ENCODE measurements around the gene NUBP2.
A peak's percentile ranks its signal among the peaks of the same experiment; 100 is the strongest.

The NUBP2 gene

GRCh38 chr16:1820946-1821290 is 38.2 kb downstream of the NUBP2 start:
- no peak for DNase-seq
- TF ChIP-seq POLR2A (IDR thresholded peaks at IDR 0.05; ENCODE audit: low read length) (no peak), GATA1 (IDR thresholded peaks at IDR 0.05; ENCODE audit: low read depth, low read length) (no peak)

- TF ChIP-seq GATA1 (IDR thresholded peaks at IDR 0.05; ENCODE audit: low read depth, low read length) (no peak), POLR2A (IDR thresholded peaks at IDR 0.05; ENCODE audit: low read length) (no peak)
- DNase-seq: no peak
These were observed 39.3 kb downstream of the NUBP2 start for GRCh38 chr16:1821861-1822611.

- TF ChIP-seq POLR2A (IDR thresholded peaks at IDR 0.05; ENCODE audit: low read length): no peak
- TF ChIP-seq GATA1 (IDR thresholded peaks at IDR 0.05; ENCODE audit: low read depth, low read length): no peak
- DNase-seq: no peak
These were observed 40.0 kb downstream of the NUBP2 start for GRCh38 chr16:1822801-1823200.

GRCh38 chr16:1823821-1824220 is 41.1 kb downstream of the NUBP2 start:
- DNase-seq: peak; percentile 70 to 77
- no peak for TF ChIP-seq GATA1 (IDR thresholded peaks at IDR 0.05; ENCODE audit: low read depth, low read length)
- no peak for TF ChIP-seq POLR2A (IDR thresholded peaks at IDR 0.05; ENCODE audit: low read length)

- DNase-seq: no peak
- TF ChIP-seq POLR2A (IDR thresholded peaks at IDR 0.05; ENCODE audit: low read length) (no peak), GATA1 (IDR thresholded peaks at IDR 0.05; ENCODE audit: low read depth, low read length) (no peak)
These were observed 42.7 kb downstream of the NUBP2 start for GRCh38 chr16:1825381-1825863.

GRCh38 chr16:1825864-1826690 is 43.3 kb downstream of the NUBP2 start:
- DNase-seq: peak; percentile 90 to 93
- no peak for TF ChIP-seq GATA1 (IDR thresholded peaks at IDR 0.05; ENCODE audit: low read depth, low read length)
- no peak for TF ChIP-seq POLR2A (IDR thresholded peaks at IDR 0.05; ENCODE audit: low read length)

- peak; percentile 83 for TF ChIP-seq POLR2A (IDR thresholded peaks at IDR 0.05; ENCODE audit: low read length)
- no peak for TF ChIP-seq GATA1 (IDR thresholded peaks at IDR 0.05; ENCODE audit: low read depth, low read length)
- DNase-seq: peak; percentile 97 to 98
These were observed 44.2 kb downstream of the NUBP2 start, which contains the start of the genes FAHD1 and HAGH for GRCh38 chr16:1826691-1827573. Gene FAHD1, plus strand, starts transcription at chr16:1827206. Its CDS starts 33 bp downstream, at chr16:1827239. Gene HAGH, minus strand, starts transcription at chr16:1826825. Its CDS starts 38 bp downstream, at chr16:1826787.

GRCh38 chr16:1828645-1829410 is 46.1 kb downstream of the NUBP2 start:
- TF ChIP-seq GATA1 (IDR thresholded peaks at IDR 0.05; ENCODE audit: low read depth, low read length): no peak
- no peak for TF ChIP-seq POLR2A (IDR thresholded peaks at IDR 0.05; ENCODE audit: low read length)
- no peak for DNase-seq

GRCh38 chr16:1830213-1830612 is 47.5 kb downstream of the NUBP2 start:
- no peak for DNase-seq
- TF ChIP-seq GATA1 (IDR thresholded peaks at IDR 0.05; ENCODE audit: low read depth, low read length) (no peak), POLR2A (IDR thresholded peaks at IDR 0.05; ENCODE audit: low read length) (no peak)

GRCh38 chr16:1831186-1832075 is 48.7 kb downstream of the NUBP2 start:
- no peak for DNase-seq
- TF ChIP-seq GATA1 (IDR thresholded peaks at IDR 0.05; ENCODE audit: low read depth, low read length) (no peak), POLR2A (IDR thresholded peaks at IDR 0.05; ENCODE audit: low read length) (no peak)

- peak; percentile 68 for TF ChIP-seq GATA1 (IDR thresholded peaks at IDR 0.05; ENCODE audit: low read depth, low read length)
- peak; percentile 68 for TF ChIP-seq POLR2A (IDR thresholded peaks at IDR 0.05; ENCODE audit: low read length)
- DNase-seq: peak; percentile 89 to 97
These were observed 50.2 kb downstream of the NUBP2 start for GRCh38 chr16:1832838-1833454.
